HG03439 (cell line): Measurements from ENCODE around the gene SLN.
A peak's percentile ranks its signal among the peaks of the same experiment; 100 is the strongest.
"Not testable (repeated sequence)": the region's sequence is repeated elsewhere in the genome, so short reads cannot be mapped to it uniquely, and the experiment has no call there.

ENCODE experiments used
- ATAC-seq: cut with Tn5 transposase; IDR thresholded peaks from one replicate; pipeline ENCODE4 v1.9.1; 2021; ENCODE audit warnings: mild to moderate bottlenecking, moderate library complexity; ENCODE audit not compliant: unreplicated experiment

SLN gene

DNA sequence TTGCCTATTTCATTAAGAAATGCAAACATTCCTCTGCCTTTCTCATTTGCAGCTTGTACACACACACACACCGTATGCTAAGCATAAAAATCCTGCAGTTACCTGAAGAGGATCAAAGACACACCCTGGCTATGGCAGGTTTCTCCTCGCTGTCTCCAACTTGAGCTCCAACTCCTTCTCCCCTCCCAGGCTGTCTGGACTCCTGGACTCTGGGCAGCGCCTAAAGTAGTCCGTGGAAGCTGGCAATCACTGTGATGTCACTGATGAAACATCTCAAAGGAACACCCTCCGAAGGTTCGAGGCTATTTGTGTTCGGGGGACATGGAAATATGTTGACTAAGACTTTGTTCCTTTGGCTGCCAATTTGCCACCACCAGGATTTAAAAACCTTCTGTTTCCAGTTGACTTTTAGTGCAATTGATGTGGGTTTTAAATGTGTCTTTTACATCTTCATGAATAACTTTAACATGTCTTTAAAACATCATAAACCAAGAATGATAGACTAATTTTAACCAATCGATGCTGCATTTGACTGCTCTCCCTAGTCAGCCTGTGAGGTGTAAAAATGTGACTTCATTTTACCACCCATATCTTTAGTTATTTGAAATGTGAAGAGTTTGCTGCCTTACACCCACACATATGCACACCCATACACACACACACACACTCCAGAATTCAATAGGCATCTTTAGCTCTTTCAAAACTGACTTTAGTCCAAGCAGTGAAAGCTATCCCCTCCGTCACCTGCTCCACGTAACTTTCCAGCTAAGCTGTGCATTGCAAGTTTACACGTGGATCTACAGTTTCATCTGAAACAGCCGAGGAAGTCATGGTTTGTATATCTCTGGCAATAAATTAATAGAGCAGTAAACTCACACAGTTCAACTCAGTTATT is at the start of gene SLN:
Gene SLN (minus strand): TSS at position 196 of the 895 bp plus-strand sequence.
- no peak for ATAC-seq

DNA sequence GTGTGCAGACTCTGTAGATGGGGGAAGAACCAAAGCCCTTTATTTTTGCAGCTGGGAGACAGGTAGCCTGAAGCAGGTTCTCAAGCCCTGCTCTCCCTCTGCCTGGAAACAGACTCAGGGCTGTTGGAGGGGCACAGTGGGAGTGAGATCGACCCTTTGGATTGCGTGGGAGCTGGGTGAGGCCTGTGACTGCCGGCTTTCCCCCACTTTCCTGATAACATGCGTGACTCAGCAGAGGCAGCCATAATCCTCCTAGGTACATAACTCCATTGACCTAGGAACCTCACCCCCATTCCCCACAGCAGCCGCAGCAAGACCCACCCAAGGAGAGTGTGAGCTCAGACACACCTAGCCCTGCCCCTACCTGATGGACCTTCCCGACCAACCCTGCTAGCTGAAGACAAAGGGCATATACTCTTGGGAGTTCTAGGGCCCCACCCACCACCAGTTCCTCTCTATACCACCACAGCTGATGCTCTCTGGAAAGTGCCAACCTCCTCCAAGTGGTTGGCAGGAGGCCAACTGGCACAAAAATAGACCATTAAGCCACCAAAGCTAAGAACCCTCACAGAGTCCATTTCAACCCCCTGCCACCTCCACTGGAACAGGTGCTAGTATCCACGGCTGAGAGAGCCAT is 47.0 kb upstream of the SLN start:
- not testable (repeated sequence) for ATAC-seq

DNA sequence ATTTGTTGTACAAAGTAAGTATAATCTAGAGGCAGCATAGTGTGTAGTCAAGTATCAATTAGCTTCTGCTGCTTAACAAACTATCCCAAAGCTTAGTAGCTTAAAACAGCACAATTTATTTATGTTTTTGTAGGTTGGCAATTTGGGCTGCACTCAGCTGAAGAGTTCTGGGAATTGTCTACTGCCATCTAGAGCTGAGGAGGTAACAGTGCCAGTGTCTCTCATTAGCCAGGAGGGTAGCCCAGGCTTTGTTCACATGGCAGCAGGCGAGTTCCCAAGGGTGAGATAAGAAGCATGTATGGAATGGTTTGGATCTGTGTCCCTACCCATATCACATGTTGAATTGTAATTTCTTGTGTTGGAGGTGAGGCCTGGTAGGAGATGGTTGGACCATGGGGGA is 45.8 kb upstream of the SLN start:
- ATAC-seq, result no peak

DNA sequence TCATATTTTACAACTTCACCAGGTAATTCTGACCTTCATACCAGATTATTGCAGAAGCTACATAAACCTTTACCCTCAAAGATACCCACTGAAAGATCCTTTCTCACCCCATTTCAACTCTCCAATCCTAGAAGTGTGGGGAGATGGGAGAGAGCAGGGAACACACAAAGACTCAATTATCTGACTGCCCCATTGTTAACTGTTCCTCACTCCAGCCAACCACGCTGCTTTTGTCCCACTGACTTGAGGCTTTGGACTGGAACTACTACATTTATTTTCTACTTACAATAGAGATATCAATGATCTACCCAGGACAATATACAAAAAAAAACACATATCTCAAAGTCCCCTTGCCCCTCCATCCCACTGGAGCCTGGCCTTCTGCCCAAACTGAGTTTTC is 44.7 kb upstream of the SLN start:
- no peak for ATAC-seq

DNA sequence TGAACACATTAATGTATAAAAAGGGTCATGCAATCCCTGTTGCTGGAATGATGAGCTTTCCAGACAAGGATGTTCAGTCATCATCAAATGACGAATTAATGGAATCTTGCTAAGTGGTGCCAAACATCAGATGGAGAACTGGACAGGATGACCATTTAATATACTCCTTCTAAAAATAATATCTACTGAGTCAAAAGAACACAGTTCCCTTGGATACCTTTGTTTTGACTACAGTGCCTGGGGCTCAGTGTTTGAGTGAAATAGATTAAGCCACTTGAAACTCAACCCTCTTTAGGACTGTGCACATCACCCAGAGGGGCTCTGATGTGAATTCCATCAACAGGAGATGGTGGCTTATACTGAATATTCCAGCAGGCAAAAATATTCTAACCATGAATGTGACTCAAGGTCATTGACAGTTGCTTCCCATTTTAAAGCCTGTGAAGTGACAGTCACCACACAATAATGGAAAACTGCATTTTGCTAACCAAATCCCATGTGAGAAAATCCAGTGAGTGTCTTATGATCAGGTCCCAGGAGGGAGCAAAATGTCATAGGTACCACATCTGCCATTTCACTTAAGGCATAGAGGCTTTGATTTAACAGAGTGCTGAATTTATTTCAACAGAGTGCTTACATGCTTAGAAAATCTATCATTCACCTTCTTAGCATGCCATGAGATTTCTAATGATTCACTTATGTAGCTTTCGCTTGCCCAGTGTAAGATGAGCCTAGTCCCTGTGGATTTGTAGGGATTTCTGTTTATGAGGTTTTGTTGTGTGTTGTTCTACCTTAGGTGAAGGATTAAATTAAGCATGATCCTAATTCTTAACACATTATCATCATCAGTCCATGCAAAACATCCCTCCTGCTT is 41.3 kb upstream of the SLN start:
- no peak for ATAC-seq

DNA sequence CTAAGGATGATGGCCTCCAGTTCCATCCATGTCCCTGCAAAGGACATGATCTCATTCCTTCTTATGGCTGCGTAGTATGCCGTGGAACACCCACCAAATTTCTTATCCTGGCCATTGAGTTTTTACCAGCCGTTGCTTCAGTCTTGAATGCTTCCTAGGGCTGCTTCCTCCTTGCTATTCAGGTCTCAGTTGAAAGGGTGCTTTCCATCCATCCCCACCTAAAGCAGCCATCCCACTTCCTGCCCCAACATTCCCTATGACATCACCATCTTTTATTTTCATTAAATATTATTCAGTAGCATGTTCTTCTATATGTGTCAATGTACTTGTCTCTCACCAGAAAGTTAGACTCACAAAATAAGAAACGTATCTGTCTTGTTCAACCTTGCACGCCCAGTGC is 40.7 kb upstream of the SLN start:
- no peak for ATAC-seq

DNA sequence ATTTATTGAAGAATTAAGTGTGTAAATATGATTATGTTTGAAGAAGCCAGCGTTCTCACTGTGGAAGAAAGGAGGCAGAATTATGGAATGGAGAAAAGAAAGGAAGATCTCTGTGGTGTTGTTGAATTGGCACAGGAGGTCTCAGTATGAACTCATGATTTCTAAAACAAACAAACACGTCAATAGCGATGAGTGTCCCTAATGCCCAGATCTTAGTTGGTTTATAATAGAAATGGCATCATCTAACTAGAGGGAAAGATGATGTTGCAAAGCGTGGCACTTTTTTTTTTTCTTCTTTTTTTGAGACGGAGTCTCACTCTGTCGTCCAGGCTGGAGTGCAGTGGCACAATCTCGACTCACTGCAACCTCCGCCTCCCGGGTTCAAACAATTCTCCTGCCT is 39.2 kb upstream of the SLN start:
- ATAC-seq, result no peak

DNA sequence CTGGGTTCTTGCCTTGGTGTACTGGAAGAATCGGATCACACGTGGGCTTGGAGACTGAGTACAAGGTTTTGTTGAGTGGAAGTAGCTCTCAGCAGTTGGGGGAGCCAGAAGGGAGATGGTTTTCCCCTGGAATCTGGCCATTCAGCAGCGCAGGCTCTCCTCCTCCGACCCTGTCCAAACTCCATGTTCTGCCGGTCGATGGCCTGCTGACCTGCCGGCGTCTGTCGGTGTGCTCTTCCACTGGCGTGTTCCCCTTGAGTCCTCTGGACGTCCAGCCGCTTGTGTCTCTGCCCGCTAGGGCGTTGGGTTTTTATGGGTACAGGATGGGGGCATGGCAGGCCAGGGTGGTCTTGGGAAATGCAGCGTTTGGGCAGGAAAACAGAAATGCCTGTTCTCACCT is 38.5 kb upstream of the SLN start:
- no peak for ATAC-seq

DNA sequence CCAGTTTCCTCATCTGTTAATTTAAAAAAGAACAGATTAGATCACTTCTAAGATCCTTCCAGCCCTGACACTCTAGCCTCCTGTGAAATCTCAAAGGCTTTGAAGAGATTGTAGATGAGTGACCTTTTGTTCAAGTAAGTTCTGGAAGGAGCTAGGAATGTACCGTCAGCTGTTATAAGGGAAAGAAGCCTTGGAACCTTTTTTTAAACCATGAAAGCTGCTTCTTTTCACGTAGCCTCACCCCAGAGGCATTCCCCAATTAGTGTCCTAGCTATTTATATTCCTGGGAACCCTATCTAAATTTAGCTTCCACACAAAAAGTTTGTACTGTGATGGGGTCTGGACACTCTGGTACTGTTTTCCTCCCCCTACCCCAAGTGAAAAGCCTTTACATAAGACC is 35.8 kb upstream of the SLN start:
- ATAC-seq, result no peak

DNA sequence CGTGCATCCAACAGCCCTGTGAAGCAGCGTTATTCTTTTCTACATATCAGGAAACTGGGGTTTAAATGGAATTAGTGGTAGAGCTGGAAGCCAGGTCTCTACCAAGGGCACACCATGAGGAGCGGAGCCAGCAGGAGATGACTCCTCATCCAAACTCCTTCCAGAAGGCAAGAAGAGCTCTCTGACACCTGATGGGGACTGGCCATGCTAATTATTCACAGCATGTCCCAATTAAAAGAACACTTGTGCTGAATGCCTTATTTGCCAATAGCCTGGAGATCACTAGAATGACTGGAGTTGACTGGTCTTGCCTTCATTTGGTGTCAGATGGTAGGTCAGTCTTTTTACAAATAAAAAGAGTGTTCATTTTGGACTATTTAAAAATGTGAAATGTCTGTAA is 32.9 kb upstream of the SLN start:
- ATAC-seq, result no peak

DNA sequence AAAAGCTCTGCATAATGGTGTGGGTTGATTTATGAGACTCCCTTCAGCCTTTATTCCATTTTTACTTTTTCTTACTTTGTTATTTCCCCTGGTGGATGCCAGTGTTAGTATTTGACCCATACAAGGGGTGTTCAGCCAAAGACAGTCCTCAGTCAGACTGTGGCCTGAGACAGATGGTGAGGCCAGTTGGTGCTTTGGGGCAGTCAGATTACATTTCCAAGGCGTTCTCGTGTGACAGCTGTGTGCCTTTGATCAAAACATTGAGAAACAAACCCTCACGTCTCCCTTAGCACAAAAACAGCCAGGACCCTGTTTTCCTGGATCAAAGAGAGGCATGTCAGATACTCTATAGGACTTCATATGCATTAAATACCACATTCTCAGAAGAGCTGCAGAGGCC is 31.3 kb upstream of the SLN start:
- ATAC-seq, result no peak

DNA sequence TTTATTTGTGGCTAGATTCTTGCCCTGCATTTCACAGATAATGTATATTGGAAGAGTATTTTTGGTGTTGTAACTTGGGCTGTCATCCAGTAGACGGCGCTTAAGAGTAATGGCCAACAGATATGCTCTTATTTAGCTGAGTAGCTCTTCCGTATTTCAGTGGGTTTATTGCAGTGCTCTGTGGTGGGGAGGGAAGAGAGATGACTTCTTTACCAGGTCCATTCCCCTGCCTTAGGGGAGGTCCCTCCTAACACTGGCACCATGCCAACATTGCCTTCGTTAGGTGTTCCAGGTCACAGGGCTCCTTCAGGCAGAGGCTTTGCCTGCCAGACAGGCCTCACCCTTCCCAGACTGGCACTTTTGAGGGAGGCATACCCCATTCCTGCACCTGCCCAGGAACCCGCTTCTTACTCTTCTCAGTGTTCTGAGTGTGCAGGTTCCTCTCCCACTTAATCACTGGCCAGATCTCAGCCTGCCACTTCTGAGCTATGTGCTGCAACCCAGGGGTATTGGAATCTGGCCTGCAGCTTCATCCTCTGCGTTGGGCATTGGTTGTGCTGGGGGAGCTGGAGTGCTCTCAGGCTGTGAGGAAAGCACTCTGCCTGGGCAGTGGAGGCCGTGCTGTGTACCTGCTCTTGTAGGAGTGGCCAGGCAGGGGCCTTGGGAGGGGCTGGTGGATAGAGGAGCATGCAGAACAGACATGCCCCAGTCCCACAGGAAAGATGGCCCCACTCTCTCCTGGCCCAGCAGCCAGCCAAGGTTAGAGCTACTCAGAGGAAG is 29.4 kb upstream of the SLN start:
- peak; percentile 85 for ATAC-seq

DNA sequence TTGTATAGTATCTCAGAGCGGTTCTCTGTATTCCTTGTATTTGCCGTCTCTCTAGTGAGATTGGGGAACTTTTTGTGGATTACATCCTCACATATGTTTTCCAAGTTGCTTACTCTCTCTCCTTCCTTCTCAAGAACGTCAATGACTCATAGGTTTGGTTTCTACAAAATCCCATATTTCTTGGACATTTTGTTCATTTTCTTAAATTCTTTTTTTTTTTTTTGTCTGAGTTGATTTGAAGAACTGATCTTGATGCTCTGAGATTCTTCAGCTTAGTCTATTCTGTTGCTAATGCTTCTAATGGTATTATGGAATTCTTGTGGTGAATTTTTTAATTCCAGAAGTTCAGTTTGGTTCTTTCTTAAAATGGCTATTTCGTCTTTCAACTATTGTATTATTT is 28.4 kb upstream of the SLN start:
- ATAC-seq, result no peak

DNA sequence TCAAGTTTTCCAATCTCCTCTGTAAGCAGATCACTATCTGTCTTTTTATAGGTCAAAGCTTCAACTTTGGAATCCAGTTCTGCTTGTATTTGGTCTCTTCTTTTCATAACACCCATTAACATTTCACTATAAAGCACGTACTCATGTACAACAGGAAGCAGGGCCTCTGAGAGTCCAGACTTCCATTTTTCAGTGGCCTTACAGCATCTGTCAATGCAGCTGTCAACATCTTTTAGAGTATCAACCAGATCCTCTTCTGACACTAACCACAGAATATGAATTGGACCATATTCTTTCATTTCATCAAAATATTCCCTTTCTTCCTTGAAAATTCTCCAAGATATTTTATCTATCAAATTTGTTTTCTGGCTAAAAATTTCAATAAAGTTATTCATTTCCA is 24.7 kb upstream of the SLN start:
- ATAC-seq, result no peak

DNA sequence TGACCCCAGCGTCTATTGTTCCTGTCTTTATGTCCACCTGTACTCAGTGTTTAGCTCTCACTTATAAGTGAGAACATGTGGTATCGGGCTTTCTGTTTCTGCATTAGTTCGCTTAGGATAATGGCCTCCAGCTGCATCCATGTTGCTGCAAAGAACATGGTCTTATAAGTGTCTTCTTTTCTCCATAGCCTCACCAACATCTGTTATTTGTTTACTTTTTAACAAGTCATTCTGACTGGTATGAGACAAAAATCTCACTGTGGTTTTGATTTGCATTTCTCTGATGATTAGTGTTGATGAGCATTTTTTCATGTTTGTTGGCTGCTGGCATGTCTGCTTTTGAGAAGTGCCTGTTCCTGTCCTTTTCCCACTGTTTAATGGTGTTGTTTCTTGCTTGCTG is 21.7 kb upstream of the SLN start:
- peak; percentile 72 for ATAC-seq

DNA sequence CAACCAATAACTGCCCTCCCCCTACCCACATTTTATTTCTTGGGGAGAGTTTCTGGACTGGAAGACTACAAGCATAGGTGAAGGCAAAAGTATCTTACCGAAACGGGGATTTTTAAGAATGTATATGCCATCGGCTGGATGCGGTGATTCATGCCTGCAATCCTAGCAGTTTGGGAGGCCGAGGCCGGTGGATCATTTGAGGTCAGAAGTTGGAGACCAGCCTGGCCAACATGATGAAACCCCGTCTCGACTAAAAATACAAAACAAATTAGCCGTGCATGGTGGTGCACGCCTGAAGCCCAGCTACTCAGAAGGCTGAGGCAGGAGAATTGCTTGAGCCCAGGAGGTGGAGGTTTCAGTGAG is 20.8 kb upstream of the SLN start:
- no peak for ATAC-seq

DNA sequence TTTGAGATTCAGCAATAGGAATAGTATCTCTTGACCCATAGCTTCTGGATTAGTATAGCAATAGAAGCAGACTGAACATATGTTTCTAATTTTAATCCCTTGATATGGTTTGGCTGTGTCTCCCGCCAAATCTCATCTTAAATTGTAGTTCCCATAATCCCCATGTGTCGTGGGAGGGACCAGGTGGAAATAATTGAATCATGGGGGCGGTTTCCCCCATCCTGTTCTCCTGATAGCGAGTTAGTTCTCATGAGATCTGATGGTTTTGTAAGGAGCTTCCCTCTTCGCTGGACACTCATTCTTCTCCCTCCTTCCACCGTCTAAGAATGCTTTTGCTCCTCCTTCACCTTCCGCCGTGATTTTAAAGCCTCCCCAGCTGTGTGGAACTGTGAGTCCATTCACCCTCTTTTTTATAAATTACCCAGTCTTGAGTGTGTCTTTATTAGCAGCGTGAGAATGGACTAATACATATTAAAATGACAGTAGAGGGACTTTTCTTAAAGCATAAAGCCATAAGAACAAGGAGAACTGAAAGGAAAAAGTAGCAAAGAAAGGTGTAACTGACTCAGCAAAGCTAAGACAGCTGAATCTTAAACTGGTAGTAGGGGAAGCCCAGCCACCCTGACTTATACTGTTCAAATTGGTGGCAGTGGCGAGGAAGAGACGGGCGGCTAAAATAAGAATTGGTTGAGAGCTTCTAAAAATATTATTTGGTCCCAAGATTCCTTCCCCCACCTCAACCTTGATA is 20.3 kb upstream of the SLN start:
- peak; percentile 81 for ATAC-seq

DNA sequence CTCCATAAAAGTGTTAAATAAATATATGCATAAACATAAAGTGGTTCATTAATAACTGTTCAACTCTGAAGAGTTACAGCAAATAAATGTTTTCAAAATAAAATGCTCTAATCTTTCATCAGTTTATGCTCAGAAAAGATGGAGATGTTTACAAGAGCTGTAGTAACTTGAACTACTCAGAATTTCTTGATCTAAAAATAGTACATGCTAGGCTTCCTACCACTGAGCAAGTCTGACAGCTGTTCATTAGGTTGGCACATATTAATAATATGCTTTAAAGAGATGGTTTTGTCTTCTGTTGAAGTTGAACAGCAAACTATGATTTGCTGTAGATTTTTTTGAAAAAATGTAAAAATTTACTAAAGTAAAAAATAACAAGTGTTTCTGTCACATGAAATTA is 10.8 kb upstream of the SLN start:
- no peak for ATAC-seq

DNA sequence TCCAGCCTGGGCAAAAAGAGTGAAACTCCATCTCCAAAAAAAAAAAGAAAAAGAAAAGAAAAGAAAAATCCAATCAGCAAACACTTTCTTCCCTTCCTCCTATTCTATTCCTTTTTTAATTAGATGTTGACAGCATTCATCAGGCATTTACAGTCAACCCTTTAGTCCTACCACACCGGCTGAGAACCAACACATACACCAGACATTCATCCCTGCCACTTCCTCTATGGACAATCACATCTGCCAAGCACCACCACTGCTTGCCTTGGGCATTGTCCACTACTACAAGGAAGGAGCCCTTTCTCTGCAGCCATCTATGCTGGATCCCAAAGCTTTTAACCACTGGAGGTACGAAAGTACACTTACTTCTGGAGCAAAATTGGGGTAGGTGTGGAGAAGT is 9.4 kb upstream of the SLN start:
- ATAC-seq, result no peak

DNA sequence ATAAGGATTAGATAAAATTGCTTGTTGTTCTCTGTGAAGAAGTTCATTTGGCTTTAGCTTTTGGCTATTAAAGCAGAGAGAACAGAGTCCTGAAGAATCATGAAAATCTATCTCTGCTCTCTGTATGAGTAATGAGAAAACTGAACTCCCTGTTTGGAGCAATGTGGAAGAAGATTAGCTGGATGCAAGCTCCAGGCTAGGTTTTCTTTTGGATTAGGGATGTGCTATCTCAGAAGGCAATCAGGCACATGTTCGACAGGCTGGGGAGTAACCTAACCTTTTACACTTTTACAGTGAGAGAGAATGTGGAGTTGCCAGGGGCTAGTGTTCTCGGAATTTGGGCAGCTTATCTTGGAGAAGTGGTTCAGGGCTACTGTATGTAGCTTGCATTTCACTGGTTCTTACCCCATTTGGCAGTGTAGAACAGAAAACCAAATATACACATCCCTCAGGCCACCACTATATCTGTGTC is 8.5 kb upstream of the SLN start:
- ATAC-seq, result no peak
